Uterus (tissue), 4 donors: ENCODE measurements around the gene PGAM2. TPM values are rescaled to one million over a fixed set of nuclear protein-coding genes. Genes with fewer than 3 reads are reported as not detected.

ENCODE experiments used
- DNase-seq, 2 donors: peaks; one replicate each; pipeline ENCODE4 v3.0.0-alpha.2; 2019 to 2020
- H3K27ac ChIP-seq, 2 donors: fragments of 200-600 bp; sonication (generic); 1 replicate in 1 of 2; 2 replicates in 1 of 2; pipeline ENCODE4 v1.5.1; 2016 to 2018
- H3K27me3 ChIP-seq, 2 donors: fragments of 200-600 bp; sonication (generic); one replicate each; pipeline ENCODE4 v1.5.1; 2018 to 2019; ENCODE audit warnings: control low read depth in 1 of 2
- H3K36me3 ChIP-seq, 2 donors: fragments of 200-600 bp; sonication (generic); one replicate each; pipeline ENCODE4 v1.5.1; 2019; ENCODE audit warnings: control low read depth in 1 of 2
- H3K4me1 ChIP-seq, 2 donors: fragments of 200-600 bp; sonication (generic); one replicate each; pipeline ENCODE4 v1.5.1; 2018 to 2019; ENCODE audit warnings: control low read depth in 1 of 2
- H3K4me3 ChIP-seq, 2 donors: fragments of 200-600 bp; sonication (generic); 1 replicate in 1 of 2; 2 replicates in 1 of 2; pipeline ENCODE4 v1.5.1; 2018 to 2019; ENCODE audit warnings: mild to moderate bottlenecking in 1 of 2
- H3K9me3 ChIP-seq, 2 donors: fragments of 200-600 bp; sonication (generic); one replicate each; pipeline ENCODE4 v1.5.1; 2019; ENCODE audit warnings: control low read depth in 1 of 2
- CTCF ChIP-seq, 4 experiments: fragments of 200-600 bp in 2 of 4; fragments of 450-650 bp in 2 of 4; sonication (generic) in 2 of 4; IDR thresholded peaks; one replicate each; pipeline ENCODE4 v1.5.1; 2016 to 2019; ENCODE audit warnings: antibody characterized with exemption in 4 of 4, mild to moderate bottlenecking in 2 of 4, moderate library complexity in 1 of 4
- POLR2A ChIP-seq, 2 donors: fragments of 450-650 bp; IDR thresholded peaks; one replicate each; pipeline ENCODE4 v1.6.1; 2016; ENCODE audit warnings: antibody characterized with exemption in 2 of 2, mild to moderate bottlenecking in 1 of 2, moderate library complexity in 1 of 2
- intact Hi-C: fragments of 100-400 bp; cut with DNase I; formaldehyde crosslinking; loops from one replicate; pipeline ENCODE4 v1.15.1; 2023; ENCODE audit warnings: low total_unique reads
- total RNA-seq, 4 donors: library from RNA; depleted of rRNA in 3 of 4; stranded (reverse); fragments of >200 nt in 3 of 4; gene quantifications; one replicate each; pipeline versions ENCODE4 v1.1.0 to v1.2.4, GENCODE V29; 2014 to 2023
- donor health status: DM: yes; HTN: yes; CAD: no.

PGAM2 gene
- total RNA-seq, 4 donors from 2014 or later: 0.76 to 1.4 TPM; not detected in 2

- no peak for DNase-seq
- Histone ChIP-seq H3K36me3 (no peaks in the 10 kb centered on the region), H3K4me3 (peak overlapping the region; percentile 62 to 68), H3K4me1 (peaks cover 7 to 15% of the 10 kb centered on the region in 2 donors), H3K9me3 (no peaks in the 10 kb centered on the region), H3K27me3 (no peaks in the 10 kb centered on the region), H3K27ac (peak overlapping the region; percentile 95 to 97)
- intact Hi-C loops: no loop called here
- TF ChIP-seq CTCF (IDR thresholded peaks at IDR 0.05): no peak
These were observed 40.5 kb upstream of the PGAM2 start for GRCh38 chr7:44105832-44106231.

- Histone ChIP-seq H3K9me3 (no peaks in the 10 kb centered on the region), H3K4me1 (peaks cover 7 to 15% of the 10 kb centered on the region in 2 donors)
These were observed 39.7 kb upstream of the PGAM2 start for GRCh38 chr7:44104860-44105771.

GRCh38 chr7:44103923-44104859 lies 38.8 kb upstream of the PGAM2 start, which contains the start of gene AEBP1:
AEBP1 (plus strand) TSS chr7:44104345; CDS start chr7:44104666, 321 bp downstream.
- Histone ChIP-seq H3K27ac (peak within 1 kb of the TSS; percentile 95 to 97), H3K36me3 (no peaks in the 10 kb centered on the region), H3K27me3 (no peaks in the 10 kb centered on the region), H3K9me3 (no peaks in the 10 kb centered on the region), H3K4me1 (peaks cover 7 to 15% of the 10 kb centered on the region in 2 donors), H3K4me3 (peak within 1 kb of the TSS; percentile 62 to 68)
- TF ChIP-seq CTCF (IDR thresholded peaks at IDR 0.05) (no peak), POLR2A (IDR thresholded peaks at IDR 0.05) (peak in 1 of 2 donors; percentile 39)
- intact Hi-C loops: no loop called here
- DNase-seq: peak in 1 of 2 donors; percentile 63

More at GRCh38 chr7:44104860-44105771, 39.7 kb upstream of the PGAM2 start:
- Histone ChIP-seq H3K27me3 (no peaks in the 10 kb centered on the region), H3K36me3 (no peaks in the 10 kb centered on the region), H3K4me3 (peak overlapping the region; percentile 62 to 68), H3K27ac (peak overlapping the region; percentile 95 to 97)
- intact Hi-C loops: no loop called here
- TF ChIP-seq CTCF (IDR thresholded peaks at IDR 0.05) (peak in 1 of 4 experiments; percentile 18), POLR2A (IDR thresholded peaks at IDR 0.05) (peak in 1 of 2 donors; percentile 54)
- peak; percentile 73 to 74 for DNase-seq

GRCh38 chr7:44103566-44103922 lies 38.2 kb upstream of the PGAM2 start:
- peaks cover 7 to 15% of the 10 kb centered on the region in 2 donors for H3K4me1 ChIP-seq
- intact Hi-C loops: no loop called here
- DNase-seq: no peak
- no peaks in the 10 kb centered on the region for H3K9me3 ChIP-seq
- no peaks in the 10 kb centered on the region for H3K36me3 ChIP-seq
- no peak for TF ChIP-seq CTCF (IDR thresholded peaks at IDR 0.05)
- no peak for TF ChIP-seq POLR2A (IDR thresholded peaks at IDR 0.05)
- H3K27me3 ChIP-seq: no peaks in the 10 kb centered on the region
- H3K4me3 ChIP-seq: peak overlapping the region in 1 of 2 donors; percentile 68
- peak overlapping the region; percentile 95 to 97 for H3K27ac ChIP-seq
